HG02970 (cell line): ENCODE data around the gene FBLN2.
"Not testable (repeated sequence)": the region's sequence is repeated elsewhere in the genome, so short reads cannot be mapped to it uniquely, and the experiment has no call there.

Experiments
- ATAC-seq: cut with Tn5 transposase; IDR thresholded peaks from one replicate; pipeline ENCODE4 v1.9.1; 2021; ENCODE audit warnings: mild to moderate bottlenecking, moderate library complexity, moderate number of reproducible peaks; ENCODE audit not compliant: unreplicated experiment, low FRiP score

FBLN2 gene

GRCh38 chr3:13548696-13549622 is at the start of gene FBLN2:
FBLN2 (plus strand) TSS chr3:13549125; CDS start chr3:13570356, 21,231 bp downstream.
- no peak for ATAC-seq

- not testable (repeated sequence) for ATAC-seq
These were observed 49.7 kb upstream of the FBLN2 start for GRCh38 chr3:13499246-13499645.

GRCh38 chr3:13500133-13500885 is 48.6 kb upstream of the FBLN2 start:
- no peak for ATAC-seq

- ATAC-seq = no peak
These were observed 47.9 kb upstream of the FBLN2 start for GRCh38 chr3:13501056-13501455.

GRCh38 chr3:13501521-13501920 is 47.4 kb upstream of the FBLN2 start:
- no peak for ATAC-seq

- ATAC-seq = no peak
These were observed 46.8 kb upstream of the FBLN2 start for GRCh38 chr3:13501958-13502790.

- no peak for ATAC-seq
These were observed 46.2 kb upstream of the FBLN2 start for GRCh38 chr3:13502791-13503060.

- no peak for ATAC-seq
These were observed 44.6 kb upstream of the FBLN2 start for GRCh38 chr3:13504161-13504831.

- ATAC-seq = no peak
These were observed 43.5 kb upstream of the FBLN2 start for GRCh38 chr3:13505147-13506130.

- ATAC-seq = no peak
These were observed 42.7 kb upstream of the FBLN2 start for GRCh38 chr3:13506239-13506638.

- no peak for ATAC-seq
These were observed 42.2 kb upstream of the FBLN2 start for GRCh38 chr3:13506680-13507079.

- no peak for ATAC-seq
These were observed 41.7 kb upstream of the FBLN2 start for GRCh38 chr3:13507247-13507569.

- no peak for ATAC-seq
These were observed 41.2 kb upstream of the FBLN2 start for GRCh38 chr3:13507570-13508339.

- no peak for ATAC-seq
These were observed 40.4 kb upstream of the FBLN2 start for GRCh38 chr3:13508496-13508895.

GRCh38 chr3:13509059-13509815 is 39.7 kb upstream of the FBLN2 start:
- no peak for ATAC-seq

- no peak for ATAC-seq
These were observed 39.1 kb upstream of the FBLN2 start for GRCh38 chr3:13509816-13510192.

GRCh38 chr3:13512451-13512850 is 36.5 kb upstream of the FBLN2 start:
- ATAC-seq = no peak
